GM12878 (cell line): ENCODE measurements around the gene PTPN2. TPM values are rescaled to one million over a fixed set of nuclear protein-coding genes. Genes with fewer than 3 reads are reported as not detected.

ENCODE experiments used
- ATAC-seq: fragments of 200-7000 bp; cut with Tn5 transposase; 3 replicates; pipeline ENCODE4 v1.9.1; 2020; ENCODE audit warnings: mild to moderate bottlenecking, moderate library complexity
- BruUV-seq: library from RNA; stranded (reverse); fragments of 400-500 nt; replicated peaks from 2 replicates; lab custom pipeline; 2021; lab: Mats Ljungman, UMichigan
- CTCF ChIA-PET: fragments of 300-600 bp; sonication (Branson Sonifier 250); formaldehyde crosslinking; extraction: SDS; loops from one replicate; lab custom pipeline; 2021; ENCODE audit warnings: inconsistent platforms; lab: Yijun Ruan, JAX
- POLR2A ChIA-PET: fragments of 350-600 bp; formaldehyde crosslinking; extraction: SDS; loops from one replicate; lab custom pipeline; 2021; ENCODE audit warnings: inconsistent platforms; lab: Charles Lee
- RAD21 ChIA-PET: fragments of 300-600 bp; sonication (Branson Sonifier 250); formaldehyde crosslinking; loops from one replicate; lab custom pipeline; 2023; ENCODE audit warnings: antibody characterized with exemption; ENCODE audit not compliant: unreplicated experiment; lab: Charles Lee
- SMC1A ChIA-PET: fragments of 300-600 bp; sonication (Branson Sonifier 250); formaldehyde crosslinking; loops from one replicate; lab custom pipeline; 2023; ENCODE audit not compliant: unreplicated experiment, uncharacterized antibody; lab: Charles Lee
- DNase-seq: peaks from one replicate; pipeline ENCODE4 v3.0.0-alpha.2; 2011; ENCODE audit warnings: low read depth, low spot score
- FAIRE-seq: peaks from 3 replicates; lab custom pipeline; 2011; peaks lifted over from hg19 to GRCh38; lab: Jason Lieb, UNC
- H2AFZ ChIP-seq: 2 replicates; pipeline ENCODE4 v1.6.0; 2011; ENCODE audit warnings: low read depth, low read length, control low read depth; ENCODE audit not compliant: control insufficient read depth
- H3K27ac ChIP-seq: 2 replicates; pipeline ENCODE4 v1.5.1; 2011; ENCODE audit warnings: control low read depth; ENCODE audit not compliant: control insufficient read depth, insufficient read depth
- H3K27me3 ChIP-seq, 2 experiments: replicated peaks in 1 of 2; 2 replicates each; pipeline versions ENCODE4 v1.6.0 to v1.6.1; 2011; ENCODE audit warnings: low read length in 1 of 2; ENCODE audit not compliant: control insufficient read depth in 2 of 2, insufficient read depth in 2 of 2
- H3K36me3 ChIP-seq, 2 experiments: 2 replicates each; pipeline ENCODE4 v1.5.1; 2011; ENCODE audit warnings: low read length in 1 of 2; ENCODE audit not compliant: control insufficient read depth in 2 of 2, insufficient read depth in 2 of 2
- H3K4me1 ChIP-seq: 2 replicates; pipeline ENCODE4 v1.6.1; 2011; ENCODE audit warnings: mild to moderate bottlenecking, low read length, moderate library complexity, mixed read lengths; ENCODE audit not compliant: control insufficient read depth, insufficient read depth
- H3K4me2 ChIP-seq: 2 replicates; pipeline ENCODE4 v1.6.0; 2011; ENCODE audit warnings: control low read depth; ENCODE audit not compliant: control insufficient read depth, insufficient read depth
- H3K4me3 ChIP-seq: fragments of 200-600 bp; sonication (generic); 2 replicates; pipeline ENCODE4 v1.5.1; 2016
- H3K79me2 ChIP-seq: 2 replicates; pipeline ENCODE4 v1.6.0; 2011; ENCODE audit warnings: low read length; ENCODE audit not compliant: control insufficient read depth, insufficient read depth
- H3K9ac ChIP-seq: 2 replicates; pipeline ENCODE4 v1.8.0; 2011; ENCODE audit warnings: low read length, control low read depth, mixed read lengths; ENCODE audit not compliant: control insufficient read depth, insufficient read depth
- H3K9me3 ChIP-seq: replicated peaks from 3 replicates; pipeline ENCODE4 v1.5.1; 2011; ENCODE audit warnings: mild to moderate bottlenecking, low read length; ENCODE audit not compliant: control insufficient read depth, insufficient read depth
- H4K20me1 ChIP-seq: 2 replicates; pipeline ENCODE4 v1.6.0; 2011; ENCODE audit not compliant: control insufficient read depth, insufficient read depth
- BRCA1 ChIP-seq: IDR thresholded peaks from 2 replicates; pipeline ENCODE4 v1.6.1; 2011; ENCODE audit warnings: low read depth, low read length, improper control_type of control experiment
- CBX3 ChIP-seq: fragments of 200-600 bp; sonication (generic); IDR thresholded peaks from 2 replicates; pipeline ENCODE4 v1.6.1; 2016; ENCODE audit warnings: low read depth, borderline replicate concordance
- CHD2 ChIP-seq: IDR thresholded peaks from 2 replicates; pipeline ENCODE4 v1.6.1; 2011; ENCODE audit warnings: low read depth, low read length, improper control_type of control experiment, borderline replicate concordance
- CREM ChIP-seq: IDR thresholded peaks from 2 replicates; pipeline ENCODE4 v1.6.1; 2014; ENCODE audit warnings: antibody characterized with exemption, low read depth
- KLF5 ChIP-seq: fragments of 450-650 bp; IDR thresholded peaks from 2 replicates; pipeline ENCODE4 v1.6.1; 2014; ENCODE audit warnings: mild to moderate bottlenecking; ENCODE audit not compliant: partially characterized antibody
- MEF2B ChIP-seq: fragments of 450-650 bp; IDR thresholded peaks from 2 replicates; pipeline ENCODE4 v1.6.1; 2018; ENCODE audit warnings: mild to moderate bottlenecking, moderate library complexity; ENCODE audit not compliant: partially characterized antibody, poor library complexity, severe bottlenecking
- MYB ChIP-seq: fragments of 150-350 bp; IDR thresholded peaks from 2 replicates; pipeline ENCODE4 v1.6.1; 2014; ENCODE audit warnings: mild to moderate bottlenecking, low read depth, low read length, borderline replicate concordance
- SMAD5 ChIP-seq: IDR thresholded peaks from 2 replicates; pipeline ENCODE4 v1.6.1; 2016; ENCODE audit warnings: antibody characterized with exemption, low read depth
- SUZ12 ChIP-seq: fragments of 200-600 bp; sonication (generic); IDR thresholded peaks from one replicate; pipeline ENCODE4 v1.6.1; 2018; ENCODE audit warnings: antibody characterized with exemption, mild to moderate bottlenecking; ENCODE audit not compliant: unreplicated experiment
- TCF12 ChIP-seq: IDR thresholded peaks from 2 replicates; pipeline ENCODE4 v1.6.1; 2011; ENCODE audit warnings: low read depth, mild to moderate bottlenecking, low read length
- YBX1 ChIP-seq: fragments of 450-650 bp; IDR thresholded peaks from 2 replicates; pipeline ENCODE4 v1.6.1; 2016; ENCODE audit warnings: antibody characterized with exemption
- WGBS: methylation state at CpG from one replicate; pipeline ENCODE4 v1.1.6; 2016; ENCODE audit warnings: low lambda C conversion rate; ENCODE audit not compliant: insufficient replicate concordance, insufficient coverage; ENCODE audit errors: missing lambda C conversion rate; 5-methylcytosine and 5-hydroxymethylcytosine counted together
- in situ Hi-C: fragments of 300-500 bp; cut with MboI; formaldehyde crosslinking; loops from 9 replicates; pipeline ENCODE4 v1.14.3; 2018; ENCODE audit warnings: mixed read lengths
- intact Hi-C: fragments of 100-400 bp; cut with micrococcal nuclease; formaldehyde crosslinking; loops from one replicate; pipeline ENCODE4 v1.14.2; 2022; ENCODE audit not compliant: unreplicated experiment
- polyA plus RNA-seq, 11 experiments: library from polyadenylated mRNA; depleted of rRNA in 4 of 11; unstranded in 6 of 11; stranded (reverse) in 5 of 11; fragments of >200 nt; fragmentation: Nextera tagmentation in 4 of 11; fragmentation: Illumina TruSeq in 1 of 11; extraction: Ambion mirVana in 4 of 11; extraction: Trizol in 1 of 11; gene quantifications; 1 replicate in 1 of 11; 2 replicates in 10 of 11; pipeline versions ENCODE4 v1.2.1 to v1.2.3, GENCODE V29; 2011 to 2016; ENCODE audit warnings: inconsistent platforms in 2 of 11, missing spikeins in 2 of 11, low read depth in 1 of 11
- total RNA-seq, 4 experiments: library from RNA; depleted of rRNA in 3 of 4; stranded (reverse); fragments of >200 nt in 3 of 4; fragmentation: Illumina TruSeq in 1 of 4; extraction: Trizol in 1 of 4; gene quantifications; 2 replicates each; pipeline versions ENCODE4 v1.2.1 to v1.2.3, GENCODE V29; 2013 to 2021
- TF ChIP-seq, protein P1 (sequence below): IDR thresholded peaks from 2 replicates; pipeline ENCODE4 v1.6.1; 2012; ENCODE audit warnings: mild to moderate bottlenecking, low read depth, low read length
- TF ChIP-seq, protein P2 (sequence below): fragments of 450-650 bp; IDR thresholded peaks from 2 replicates; pipeline ENCODE4 v1.6.1; 2017; ENCODE audit warnings: borderline replicate concordance
- TF ChIP-seq, protein P3 (sequence below): fragments of 450-650 bp; IDR thresholded peaks from 2 replicates; pipeline ENCODE4 v1.6.1; 2016; ENCODE audit warnings: mild to moderate bottlenecking
- TF ChIP-seq, protein P4 (sequence below): fragments of 450-650 bp; formaldehyde crosslinking; IDR thresholded peaks from 2 replicates; pipeline ENCODE4 v1.5.0; 2022; ENCODE audit warnings: mild to moderate bottlenecking, missing genetic modification characterization

Gene PTPN2
- total and polyA plus RNA-seq, 10 of the 15 experiments (the other 5 are each of a cell fraction or from before 2014, with no cell fraction given) = 46.5 to 86.7 (median 64.6) TPM

DNA sequence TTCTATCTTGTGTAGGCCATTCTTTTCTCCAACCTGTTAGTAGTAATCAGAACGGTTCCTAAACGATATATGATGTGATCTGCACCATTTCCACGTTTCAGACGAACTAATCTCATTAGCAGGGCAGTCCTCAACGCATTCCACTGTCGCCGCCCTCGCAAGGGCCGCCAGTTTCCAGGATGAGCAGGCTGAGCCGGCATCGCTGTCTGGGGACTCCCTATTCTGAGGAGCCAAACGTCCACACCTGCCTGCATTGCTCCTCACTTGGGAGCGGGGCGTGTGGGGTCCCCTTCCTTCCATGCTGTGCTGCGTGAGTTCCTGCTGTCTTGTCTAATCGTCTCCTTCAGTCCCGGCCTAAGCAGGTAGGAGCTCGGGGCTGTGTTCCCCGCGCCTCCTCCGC lies 104.6 kb downstream of the PTPN2 start (continued):
- TF ChIP-seq, protein P1, sequence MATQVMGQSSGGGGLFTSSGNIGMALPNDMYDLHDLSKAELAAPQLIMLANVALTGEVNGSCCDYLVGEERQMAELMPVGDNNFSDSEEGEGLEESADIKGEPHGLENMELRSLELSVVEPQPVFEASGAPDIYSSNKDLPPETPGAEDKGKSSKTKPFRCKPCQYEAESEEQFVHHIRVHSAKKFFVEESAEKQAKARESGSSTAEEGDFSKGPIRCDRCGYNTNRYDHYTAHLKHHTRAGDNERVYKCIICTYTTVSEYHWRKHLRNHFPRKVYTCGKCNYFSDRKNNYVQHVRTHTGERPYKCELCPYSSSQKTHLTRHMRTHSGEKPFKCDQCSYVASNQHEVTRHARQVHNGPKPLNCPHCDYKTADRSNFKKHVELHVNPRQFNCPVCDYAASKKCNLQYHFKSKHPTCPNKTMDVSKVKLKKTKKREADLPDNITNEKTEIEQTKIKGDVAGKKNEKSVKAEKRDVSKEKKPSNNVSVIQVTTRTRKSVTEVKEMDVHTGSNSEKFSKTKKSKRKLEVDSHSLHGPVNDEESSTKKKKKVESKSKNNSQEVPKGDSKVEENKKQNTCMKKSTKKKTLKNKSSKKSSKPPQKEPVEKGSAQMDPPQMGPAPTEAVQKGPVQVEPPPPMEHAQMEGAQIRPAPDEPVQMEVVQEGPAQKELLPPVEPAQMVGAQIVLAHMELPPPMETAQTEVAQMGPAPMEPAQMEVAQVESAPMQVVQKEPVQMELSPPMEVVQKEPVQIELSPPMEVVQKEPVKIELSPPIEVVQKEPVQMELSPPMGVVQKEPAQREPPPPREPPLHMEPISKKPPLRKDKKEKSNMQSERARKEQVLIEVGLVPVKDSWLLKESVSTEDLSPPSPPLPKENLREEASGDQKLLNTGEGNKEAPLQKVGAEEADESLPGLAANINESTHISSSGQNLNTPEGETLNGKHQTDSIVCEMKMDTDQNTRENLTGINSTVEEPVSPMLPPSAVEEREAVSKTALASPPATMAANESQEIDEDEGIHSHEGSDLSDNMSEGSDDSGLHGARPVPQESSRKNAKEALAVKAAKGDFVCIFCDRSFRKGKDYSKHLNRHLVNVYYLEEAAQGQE = no peak

DNA sequence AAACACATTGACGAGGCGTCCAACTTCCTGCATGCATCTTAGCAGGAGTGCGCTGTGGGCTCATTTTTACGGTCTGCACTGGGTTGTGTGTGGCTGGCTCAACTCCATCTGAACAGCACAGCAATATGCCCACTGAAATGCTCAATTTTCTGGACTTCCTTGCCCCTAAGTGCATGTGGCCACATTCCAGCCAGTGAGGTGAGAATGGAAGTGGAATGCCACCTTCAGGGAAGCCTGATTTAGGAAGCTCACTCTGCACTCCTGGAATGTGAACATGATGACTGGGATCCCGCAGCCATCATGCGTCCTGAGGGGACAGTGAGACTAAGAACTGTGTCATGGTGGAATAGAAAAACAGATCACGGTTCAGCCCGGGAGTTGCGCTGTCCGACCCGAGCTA lies 105.0 kb downstream of the PTPN2 start:
- ATAC-seq = no peak
- in situ Hi-C loops = no loop called here
- Histone ChIP-seq H2AFZ (no peak overlapping the region), H3K9ac (no peak overlapping the region), H4K20me1 (no peaks in the 10 kb centered on the region), H3K4me2 (no peak overlapping the region), H3K27ac (no peak overlapping the region), H3K4me1 (no peaks in the 10 kb centered on the region), H3K36me3 (no peaks in the 10 kb centered on the region), H3K4me3 (no peak overlapping the region), H3K9me3 (no peaks in the 10 kb centered on the region), H3K79me2 (no peaks in the 10 kb centered on the region), H3K27me3 (no peaks in the 10 kb centered on the region)
- intact Hi-C loops = no loop called here
- FAIRE-seq = no peak
- 75% methylated on average over 11 of the region's 11 CpGs for WGBS
- BruUV-seq = no TSS peak
- no peak for DNase-seq
- ChIA-PET SMC1A (no interaction called here), POLR2A (no interaction called here), CTCF (no interaction called here), RAD21 (no interaction called here)
- no peak for TF ChIP-seq TCF12
- TF ChIP-seq SMAD5 = no peak
- TF ChIP-seq CHD2 = no peak
- TF ChIP-seq, protein P2, sequence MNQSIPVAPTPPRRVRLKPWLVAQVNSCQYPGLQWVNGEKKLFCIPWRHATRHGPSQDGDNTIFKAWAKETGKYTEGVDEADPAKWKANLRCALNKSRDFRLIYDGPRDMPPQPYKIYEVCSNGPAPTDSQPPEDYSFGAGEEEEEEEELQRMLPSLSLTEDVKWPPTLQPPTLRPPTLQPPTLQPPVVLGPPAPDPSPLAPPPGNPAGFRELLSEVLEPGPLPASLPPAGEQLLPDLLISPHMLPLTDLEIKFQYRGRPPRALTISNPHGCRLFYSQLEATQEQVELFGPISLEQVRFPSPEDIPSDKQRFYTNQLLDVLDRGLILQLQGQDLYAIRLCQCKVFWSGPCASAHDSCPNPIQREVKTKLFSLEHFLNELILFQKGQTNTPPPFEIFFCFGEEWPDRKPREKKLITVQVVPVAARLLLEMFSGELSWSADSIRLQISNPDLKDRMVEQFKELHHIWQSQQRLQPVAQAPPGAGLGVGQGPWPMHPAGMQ = no peak
- no peak for TF ChIP-seq MEF2B
- TF ChIP-seq SUZ12 = no peak
- TF ChIP-seq, protein P3, sequence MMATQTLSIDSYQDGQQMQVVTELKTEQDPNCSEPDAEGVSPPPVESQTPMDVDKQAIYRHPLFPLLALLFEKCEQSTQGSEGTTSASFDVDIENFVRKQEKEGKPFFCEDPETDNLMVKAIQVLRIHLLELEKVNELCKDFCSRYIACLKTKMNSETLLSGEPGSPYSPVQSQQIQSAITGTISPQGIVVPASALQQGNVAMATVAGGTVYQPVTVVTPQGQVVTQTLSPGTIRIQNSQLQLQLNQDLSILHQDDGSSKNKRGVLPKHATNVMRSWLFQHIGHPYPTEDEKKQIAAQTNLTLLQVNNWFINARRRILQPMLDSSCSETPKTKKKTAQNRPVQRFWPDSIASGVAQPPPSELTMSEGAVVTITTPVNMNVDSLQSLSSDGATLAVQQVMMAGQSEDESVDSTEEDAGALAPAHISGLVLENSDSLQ = no peak
- TF ChIP-seq BRCA1 = no peak
- no peak for TF ChIP-seq KLF5
- TF ChIP-seq CREM = no peak
- TF ChIP-seq MYB = no peak
- TF ChIP-seq, protein P4, sequence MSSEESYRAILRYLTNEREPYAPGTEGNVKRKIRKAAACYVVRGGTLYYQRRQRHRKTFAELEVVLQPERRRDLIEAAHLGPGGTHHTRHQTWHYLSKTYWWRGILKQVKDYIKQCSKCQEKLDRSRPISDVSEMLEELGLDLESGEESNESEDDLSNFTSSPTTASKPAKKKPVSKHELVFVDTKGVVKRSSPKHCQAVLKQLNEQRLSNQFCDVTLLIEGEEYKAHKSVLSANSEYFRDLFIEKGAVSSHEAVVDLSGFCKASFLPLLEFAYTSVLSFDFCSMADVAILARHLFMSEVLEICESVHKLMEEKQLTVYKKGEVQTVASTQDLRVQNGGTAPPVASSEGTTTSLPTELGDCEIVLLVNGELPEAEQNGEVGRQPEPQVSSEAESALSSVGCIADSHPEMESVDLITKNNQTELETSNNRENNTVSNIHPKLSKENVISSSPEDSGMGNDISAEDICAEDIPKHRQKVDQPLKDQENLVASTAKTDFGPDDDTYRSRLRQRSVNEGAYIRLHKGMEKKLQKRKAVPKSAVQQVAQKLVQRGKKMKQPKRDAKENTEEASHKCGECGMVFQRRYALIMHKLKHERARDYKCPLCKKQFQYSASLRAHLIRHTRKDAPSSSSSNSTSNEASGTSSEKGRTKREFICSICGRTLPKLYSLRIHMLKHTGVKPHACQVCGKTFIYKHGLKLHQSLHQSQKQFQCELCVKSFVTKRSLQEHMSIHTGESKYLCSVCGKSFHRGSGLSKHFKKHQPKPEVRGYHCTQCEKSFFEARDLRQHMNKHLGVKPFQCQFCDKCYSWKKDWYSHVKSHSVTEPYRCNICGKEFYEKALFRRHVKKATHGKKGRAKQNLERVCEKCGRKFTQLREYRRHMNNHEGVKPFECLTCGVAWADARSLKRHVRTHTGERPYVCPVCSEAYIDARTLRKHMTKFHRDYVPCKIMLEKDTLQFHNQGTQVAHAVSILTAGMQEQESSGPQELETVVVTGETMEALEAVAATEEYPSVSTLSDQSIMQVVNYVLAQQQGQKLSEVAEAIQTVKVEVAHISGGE (CRISPR knock-in tag) = no peak
- TF ChIP-seq CBX3 = no peak
- TF ChIP-seq YBX1 = no peak
